H1 (cell line): ENCODE data around the gene PRPF40B. TPM values are rescaled to one million over a fixed set of nuclear protein-coding genes. Genes with fewer than 3 reads are reported as not detected.

Experiments
- CTCF ChIA-PET: fragments of 300-600 bp; sonication (Branson Sonifier 250); formaldehyde crosslinking; loops from one replicate; lab custom pipeline; 2021; ENCODE audit not compliant: partially characterized antibody; lab: Charles Lee
- POLR2A ChIA-PET: fragments of 300-600 bp; sonication (Branson Sonifier 250); formaldehyde crosslinking; loops from one replicate; lab custom pipeline; 2021; ENCODE audit warnings: inconsistent platforms; ENCODE audit not compliant: partially characterized antibody; lab: Charles Lee
- DNase-seq, 2 experiments: peaks; one replicate each; pipeline versions ENCODE4 v3.0.0 to v3.0.0-alpha.2; 2010 to 2022; ENCODE audit warnings: low spot score in 2 of 2, low read depth in 1 of 2, mixed read lengths in 1 of 2
- FAIRE-seq: peaks from 2 replicates; lab custom pipeline; 2011; peaks lifted over from hg19 to GRCh38; lab: Jason Lieb, UNC
- H2AFZ ChIP-seq: 2 replicates; pipeline ENCODE4 v1.8.1; 2012; ENCODE audit warnings: low read length, inconsistent platforms
- H2AK5ac ChIP-seq: 2 replicates; pipeline ENCODE4 v1.6.1; 2013; ENCODE audit warnings: low read depth, low read length
- H2BK120ac ChIP-seq: replicated peaks from 2 replicates; pipeline ENCODE3; 2013; ENCODE audit warnings: low read depth, low read length, inconsistent platforms
- H2BK12ac ChIP-seq: 2 replicates; pipeline ENCODE4 v1.6.1; 2013; ENCODE audit warnings: low read depth, low read length
- H2BK15ac ChIP-seq: 2 replicates; pipeline ENCODE4 v1.6.1; 2013; ENCODE audit warnings: low read length
- H2BK20ac ChIP-seq: 2 replicates; pipeline ENCODE4 v1.6.1; 2013; ENCODE audit warnings: low read length
- H2BK5ac ChIP-seq: 2 replicates; pipeline ENCODE4 v1.6.1; 2013; ENCODE audit warnings: low read depth, low read length
- H3K14ac ChIP-seq: 2 replicates; pipeline ENCODE4 v1.6.1; 2013; ENCODE audit warnings: inconsistent platforms; ENCODE audit not compliant: insufficient read length
- H3K18ac ChIP-seq: 2 replicates; pipeline ENCODE4 v1.6.1; 2013; ENCODE audit warnings: low read length; ENCODE audit errors: extremely low read depth
- H3K23ac ChIP-seq: 2 replicates; pipeline ENCODE4 v1.6.1; 2013; ENCODE audit warnings: inconsistent platforms; ENCODE audit not compliant: insufficient read length
- H3K23me2 ChIP-seq: 2 replicates; pipeline ENCODE4 v1.6.1; 2013; ENCODE audit warnings: low read depth, low read length
- H3K27ac ChIP-seq: 2 replicates; pipeline ENCODE4 v1.6.1; 2011; ENCODE audit warnings: low read depth, low read length, inconsistent platforms
- H3K27me3 ChIP-seq, 4 experiments: replicated peaks in 1 of 4; 1 replicate in 1 of 4; 2 replicates in 3 of 4; pipeline versions ENCODE4 v1.6.1 to v1.8.1; 2011 to 2013; ENCODE audit warnings: low read length in 3 of 4, mild to moderate bottlenecking in 3 of 4, inconsistent platforms in 2 of 4, mixed read lengths in 2 of 4, moderate library complexity in 1 of 4; ENCODE audit not compliant: control insufficient read depth in 3 of 4, insufficient read depth in 3 of 4; ENCODE audit errors: extremely low read depth in 1 of 4
- H3K36me3 ChIP-seq, 4 experiments: 2 replicates each; pipeline versions ENCODE4 v1.6.1 to v1.8.1; 2011 to 2013; ENCODE audit warnings: mild to moderate bottlenecking in 4 of 4, low read length in 3 of 4, moderate library complexity in 2 of 4, control low read depth in 1 of 4, inconsistent platforms in 1 of 4; ENCODE audit not compliant: insufficient read depth in 4 of 4, control insufficient read depth in 2 of 4
- H3K4ac ChIP-seq: replicated peaks from 2 replicates; pipeline ENCODE3; 2013; ENCODE audit warnings: low read length, low read depth, mixed read lengths, inconsistent platforms; ENCODE audit not compliant: insufficient read length
- H3K4me1 ChIP-seq, 4 experiments: replicated peaks in 1 of 4; 1 replicate in 1 of 4; 2 replicates in 3 of 4; pipeline versions ENCODE4 v1.6.1 to v1.8.1; 2011 to 2013; ENCODE audit warnings: low read length in 3 of 4, inconsistent platforms in 2 of 4, mixed read lengths in 1 of 4; ENCODE audit not compliant: insufficient read depth in 4 of 4, control insufficient read depth in 3 of 4
- H3K4me2 ChIP-seq, 2 experiments: 2 replicates each; pipeline versions ENCODE4 v1.6.1 to v1.8.1; 2011 to 2013; ENCODE audit warnings: low read depth in 2 of 2, low read length in 2 of 2, control low read depth in 1 of 2, inconsistent platforms in 1 of 2, mild to moderate bottlenecking in 1 of 2; ENCODE audit not compliant: insufficient read depth in 1 of 2
- H3K4me3 ChIP-seq, 4 experiments: fragments of 200-600, 300-600 bp in 1 of 4; sonication (generic), shearing (Covaris generic), sonication (Bioruptor Twin) in 1 of 4; 2 replicates each; pipeline versions ENCODE4 v1.5.1 to v1.8.1; 2011 to 2016; ENCODE audit warnings: low read length in 4 of 4, low read depth in 3 of 4, control low read depth in 2 of 4, inconsistent platforms in 2 of 4, mild to moderate bottlenecking in 2 of 4, mixed read lengths in 1 of 4, moderate library complexity in 1 of 4; ENCODE audit not compliant: insufficient read depth in 2 of 4; ENCODE audit errors: extremely low read depth in 1 of 4
- H3K56ac ChIP-seq: replicated peaks from 2 replicates; pipeline ENCODE3; 2013; ENCODE audit warnings: low read depth, mild to moderate bottlenecking, mixed read lengths, low read length, inconsistent platforms; ENCODE audit not compliant: insufficient read length
- H3K79me1 ChIP-seq: 2 replicates; pipeline ENCODE4 v1.6.1; 2013; ENCODE audit warnings: low read depth, low read length, control low read depth
- H3K79me2 ChIP-seq, 2 experiments: 2 replicates each; pipeline versions ENCODE4 v1.6.1 to v1.8.1; 2012 to 2013; ENCODE audit warnings: low read length in 2 of 2, mild to moderate bottlenecking in 2 of 2, inconsistent platforms in 1 of 2; ENCODE audit not compliant: insufficient read depth in 2 of 2, control insufficient read depth in 1 of 2
- H3K9ac ChIP-seq, 4 experiments: replicated peaks in 1 of 4; 1 replicate in 1 of 4; 2 replicates in 3 of 4; pipeline versions ENCODE4 v1.6.1 to v1.8.1; 2011 to 2013; ENCODE audit warnings: low read depth in 3 of 4, low read length in 3 of 4, control low read depth in 2 of 4, mild to moderate bottlenecking in 2 of 4, moderate library complexity in 2 of 4, inconsistent platforms in 1 of 4; ENCODE audit errors: extremely low read depth in 1 of 4
- H3K9me3 ChIP-seq, 2 experiments: 2 replicates each; pipeline versions ENCODE4 v1.6.1 to v1.8.1; 2012 to 2013; ENCODE audit warnings: mild to moderate bottlenecking in 2 of 2, moderate library complexity in 2 of 2, control low read depth in 1 of 2, inconsistent platforms in 1 of 2, low read depth in 1 of 2, low read length in 1 of 2, mixed read lengths in 1 of 2; ENCODE audit not compliant: insufficient read depth in 2 of 2
- H4K20me1 ChIP-seq, 2 experiments: replicated peaks in 1 of 2; 2 replicates each; pipeline versions ENCODE3 to v1.8.1; 2011 to 2013; ENCODE audit warnings: inconsistent platforms in 2 of 2, low read length in 2 of 2, mild to moderate bottlenecking in 1 of 2; ENCODE audit not compliant: insufficient read depth in 2 of 2, control insufficient read depth in 1 of 2
- H4K5ac ChIP-seq: 2 replicates; pipeline ENCODE4 v1.6.1; 2013; ENCODE audit warnings: low read length, low read depth, mixed read lengths, inconsistent platforms; ENCODE audit not compliant: insufficient read length
- H4K8ac ChIP-seq: 2 replicates; pipeline ENCODE4 v1.8.0; 2013; ENCODE audit warnings: mild to moderate bottlenecking, moderate library complexity, low read length, inconsistent platforms; ENCODE audit not compliant: insufficient read depth; ENCODE audit errors: extremely low read depth
- H4K91ac ChIP-seq: replicated peaks from 2 replicates; pipeline ENCODE3; 2013; ENCODE audit warnings: low read length, mixed read lengths, inconsistent platforms; ENCODE audit not compliant: insufficient read length
- BACH1 ChIP-seq: IDR thresholded peaks from 2 replicates; pipeline ENCODE4 v1.6.1; 2012; ENCODE audit warnings: low read length, improper control_type of control experiment
- CBX5 ChIP-seq: fragments of 300-800, 300-1000 bp; sonication (generic); IDR thresholded peaks from 2 replicates; pipeline ENCODE4 v1.7.1; 2016; ENCODE audit warnings: antibody characterized with exemption, low read length, low read depth
- CTBP2 ChIP-seq: IDR thresholded peaks from 2 replicates; pipeline ENCODE4 v1.7.0; 2011; ENCODE audit warnings: borderline replicate concordance, mild to moderate bottlenecking, moderate library complexity, mixed read lengths, low read length; ENCODE audit not compliant: insufficient read depth, insufficient read length
- FOSL1 ChIP-seq: IDR thresholded peaks from 2 replicates; pipeline ENCODE4 v1.6.1; 2011; ENCODE audit warnings: mild to moderate bottlenecking, low read depth, low read length, moderate library complexity; ENCODE audit not compliant: insufficient read depth
- GABPA ChIP-seq: IDR thresholded peaks from 2 replicates; pipeline ENCODE4 v1.6.1; 2011; ENCODE audit warnings: mild to moderate bottlenecking, low read length, moderate library complexity, borderline replicate concordance; ENCODE audit not compliant: insufficient read depth
- NANOG ChIP-seq: IDR thresholded peaks from 2 replicates; pipeline ENCODE4 v1.6.1; 2011; ENCODE audit warnings: low read length, low read depth, mild to moderate bottlenecking, inconsistent platforms; ENCODE audit not compliant: insufficient read depth, poor library complexity, severe bottlenecking
- SIN3A ChIP-seq, 2 experiments: IDR thresholded peaks in 1 of 2; conservative IDR thresholded peaks in 1 of 2; 2 replicates each; pipeline ENCODE4 v1.6.1; 2011 to 2012; ENCODE audit warnings: low read length in 2 of 2, improper control_type of control experiment in 1 of 2, low read depth in 1 of 2, mild to moderate bottlenecking in 1 of 2
- SIX5 ChIP-seq: IDR thresholded peaks from 2 replicates; pipeline ENCODE4 v1.6.1; 2011; ENCODE audit warnings: mild to moderate bottlenecking, low read depth, low read length
- SP2 ChIP-seq: IDR thresholded peaks from 2 replicates; pipeline ENCODE4 v1.6.1; 2012; ENCODE audit warnings: mild to moderate bottlenecking, low read length, inconsistent platforms
- SRF ChIP-seq: IDR thresholded peaks from 2 replicates; pipeline ENCODE4 v1.6.1; 2011; ENCODE audit warnings: mild to moderate bottlenecking, low read depth, low read length, moderate library complexity
- WGBS, 2 experiments: shearing (Covaris generic) in 1 of 2; methylation state at CpG; one replicate each; pipeline versions ENCODE4 v1.1.6 to v1.1.7; 2013 to 2015; ENCODE audit warnings: low lambda C conversion rate in 2 of 2, mixed read lengths in 2 of 2, inconsistent platforms in 1 of 2, low coverage in 1 of 2, missing lambda C conversion rate in 1 of 2; ENCODE audit not compliant: insufficient replicate concordance in 2 of 2, insufficient coverage in 1 of 2, insufficient read length in 1 of 2; ENCODE audit errors: extremely low coverage in 1 of 2, missing lambda C conversion rate in 1 of 2; 5-methylcytosine and 5-hydroxymethylcytosine counted together
- polyA plus RNA-seq, 7 experiments: library from polyadenylated mRNA; depleted of rRNA in 3 of 7; stranded (reverse) in 5 of 7; unstranded in 2 of 7; fragments of >200 nt in 5 of 7; fragments of 200-250 nt in 2 of 7; gene quantifications; 1 replicate in 5 of 7; 2 replicates in 1 of 7; 4 replicates in 1 of 7; pipeline versions ENCODE4 v1.2.1 to v1.2.3, GENCODE V29; 2011 to 2013; ENCODE audit warnings: missing spikeins in 2 of 7, mixed read lengths in 2 of 7
- total RNA-seq: library from RNA; stranded (reverse); fragmentation: NEBNext Ultra II Directional; extraction: Animal tissue kit (Norgen Biotek cat#: 25700); gene quantifications from 2 replicates; pipeline ENCODE4 v1.2.1, GENCODE V29; 2021
- TF ChIP-seq, protein P1 (sequence below): IDR thresholded peaks from 2 replicates; pipeline ENCODE4 v1.6.1; 2012; ENCODE audit warnings: inconsistent platforms
- TF ChIP-seq, protein P2 (sequence below): IDR thresholded peaks from 2 replicates; pipeline ENCODE4 v1.6.1; 2011; ENCODE audit warnings: low read length, improper control_type of control experiment

The PRPF40B gene
- total and polyA plus RNA-seq, 2 of the 8 experiments (the other 6 are each of a cell fraction or from before 2014, with no cell fraction given) = 14.4 to 24.4 TPM

DNA sequence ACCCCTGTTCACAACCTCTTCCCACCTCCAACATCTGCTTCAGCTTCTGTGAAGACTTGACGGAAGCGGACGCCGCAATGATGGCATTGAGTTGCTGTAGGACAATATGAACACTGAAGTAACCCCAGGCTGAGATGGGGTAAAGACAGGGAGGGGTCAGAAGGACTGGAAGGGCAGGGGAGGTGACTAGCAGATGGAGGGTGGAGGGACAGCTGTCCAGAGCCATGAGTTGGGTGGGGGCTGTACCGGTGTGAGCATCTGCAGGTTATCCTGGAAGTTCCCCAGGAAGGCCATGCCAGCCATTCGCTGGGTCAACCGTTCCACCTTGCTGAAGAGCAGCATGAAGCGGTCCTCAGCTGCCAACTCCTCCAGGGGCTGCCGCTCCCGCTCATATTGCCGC, 26.1 kb downstream of the PRPF40B start:
- no peak overlapping the region for H3K4me3 ChIP-seq
- no peak for DNase-seq
- H3K23me2 ChIP-seq = no peaks in the 10 kb centered on the region
- no peak overlapping the region for H2AFZ ChIP-seq
- no peak overlapping the region for H2BK5ac ChIP-seq
- no peak overlapping the region for H4K5ac ChIP-seq
- peaks cover 17 to 56% (median 43%) of the 10 kb centered on the region in 4 experiments for H3K36me3 ChIP-seq
- no peaks in the 10 kb centered on the region for H3K27me3 ChIP-seq
- H3K4me1 ChIP-seq = no peaks in the 10 kb centered on the region
- peaks cover 0 to 3% of the 10 kb centered on the region in 2 experiments for H4K20me1 ChIP-seq
- no peak overlapping the region for H3K27ac ChIP-seq
- no peaks in the 10 kb centered on the region for H3K79me1 ChIP-seq
- H3K9me3 ChIP-seq = no peaks in the 10 kb centered on the region
- no peak overlapping the region for H3K4me2 ChIP-seq
- no peak overlapping the region for H4K91ac ChIP-seq
- H2AK5ac ChIP-seq = no peak overlapping the region
- H2BK12ac ChIP-seq = no peak overlapping the region
- H3K79me2 ChIP-seq = no peaks in the 10 kb centered on the region
- POLR2A ChIA-PET = interaction anchor here (1.3 to 3.1 kb wide), 6 partner anchors 8 to 92 kb away, joined by 3 to 14 read pairs (median 6); partner anchors contain the start of gene TMBIM6
- no peak overlapping the region for H3K23ac ChIP-seq
- no peak overlapping the region for H4K8ac ChIP-seq
- no peak for FAIRE-seq
- H3K9ac ChIP-seq = no peak overlapping the region
- no peak overlapping the region for H3K4ac ChIP-seq
- no peak overlapping the region for H3K14ac ChIP-seq
- CTCF ChIA-PET = interaction anchor here (1.0 to 12.7 kb wide), 15 partner anchors 10 to 190 kb away, joined by 3 to 222 read pairs (median 6); partner anchors contain the start of genes FAM186B, FMNL3 and TMBIM6
- H2BK120ac ChIP-seq = no peak overlapping the region
- H2BK15ac ChIP-seq = no peak overlapping the region
- no peak overlapping the region for H3K18ac ChIP-seq
- WGBS, 2 experiments = 94% methylated on average over 11 of the region's 11 CpGs; no CpG with 5 or more reads in 1 of the 2 experiments
- no peak overlapping the region for H2BK20ac ChIP-seq
- H3K56ac ChIP-seq = no peak overlapping the region
- TF ChIP-seq, protein P1, sequence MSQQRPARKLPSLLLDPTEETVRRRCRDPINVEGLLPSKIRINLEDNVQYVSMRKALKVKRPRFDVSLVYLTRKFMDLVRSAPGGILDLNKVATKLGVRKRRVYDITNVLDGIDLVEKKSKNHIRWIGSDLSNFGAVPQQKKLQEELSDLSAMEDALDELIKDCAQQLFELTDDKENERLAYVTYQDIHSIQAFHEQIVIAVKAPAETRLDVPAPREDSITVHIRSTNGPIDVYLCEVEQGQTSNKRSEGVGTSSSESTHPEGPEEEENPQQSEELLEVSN = no peak
- TF ChIP-seq CTBP2 (no peak), SIN3A (conservative IDR thresholded peaks at IDR 0.05 in 1 of 2, IDR thresholded peaks at IDR 0.05 in 1 of 2; ENCODE audit: low read depth in 1 of 2, low read length in 2 of 2) (no peak), SRF (no peak), CBX5 (no peak), BACH1 (no peak), SIX5 (no peak), FOSL1 (no peak), NANOG (no peak), GABPA (no peak), SP2 (no peak)
- TF ChIP-seq, protein P2, sequence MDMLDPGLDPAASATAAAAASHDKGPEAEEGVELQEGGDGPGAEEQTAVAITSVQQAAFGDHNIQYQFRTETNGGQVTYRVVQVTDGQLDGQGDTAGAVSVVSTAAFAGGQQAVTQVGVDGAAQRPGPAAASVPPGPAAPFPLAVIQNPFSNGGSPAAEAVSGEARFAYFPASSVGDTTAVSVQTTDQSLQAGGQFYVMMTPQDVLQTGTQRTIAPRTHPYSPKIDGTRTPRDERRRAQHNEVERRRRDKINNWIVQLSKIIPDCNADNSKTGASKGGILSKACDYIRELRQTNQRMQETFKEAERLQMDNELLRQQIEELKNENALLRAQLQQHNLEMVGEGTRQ = no peak
